Neural progenitor cell (in vitro differentiated cells): ENCODE results near the gene STAT5B.

ENCODE experiments used
- EZH2 ChIP-seq: fragments of 200-600 bp; sonication (generic); IDR thresholded peaks from 2 replicates; pipeline ENCODE4 v1.6.1; 2017; ENCODE audit warnings: antibody characterized with exemption, mild to moderate bottlenecking, moderate library complexity
- TF ChIP-seq, protein P1 (sequence below): fragments of 200-600 bp; sonication (generic); IDR thresholded peaks from 2 replicates; pipeline ENCODE4 v1.5.1; 2017; ENCODE audit warnings: antibody characterized with exemption, mild to moderate bottlenecking

DNA sequence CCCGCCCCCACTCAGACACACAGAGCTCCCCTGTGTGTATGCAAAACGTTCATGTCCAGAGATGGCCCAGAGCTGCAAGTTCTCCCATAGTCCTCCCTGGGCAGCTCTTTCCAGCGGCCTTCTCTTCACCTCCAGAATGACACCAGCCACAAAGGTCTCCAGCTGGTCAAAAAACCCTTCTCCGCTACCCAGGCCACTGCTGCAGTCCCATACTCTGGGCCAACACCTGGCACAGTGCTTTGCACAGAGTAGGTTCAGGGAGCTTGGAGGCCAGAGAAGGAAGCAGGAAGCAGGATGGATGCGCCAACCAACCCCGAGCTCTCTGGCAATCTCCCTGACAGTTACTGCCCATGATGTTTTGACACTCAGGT is 1.1 kb upstream of the STAT5B start:
- TF ChIP-seq, protein P1, sequence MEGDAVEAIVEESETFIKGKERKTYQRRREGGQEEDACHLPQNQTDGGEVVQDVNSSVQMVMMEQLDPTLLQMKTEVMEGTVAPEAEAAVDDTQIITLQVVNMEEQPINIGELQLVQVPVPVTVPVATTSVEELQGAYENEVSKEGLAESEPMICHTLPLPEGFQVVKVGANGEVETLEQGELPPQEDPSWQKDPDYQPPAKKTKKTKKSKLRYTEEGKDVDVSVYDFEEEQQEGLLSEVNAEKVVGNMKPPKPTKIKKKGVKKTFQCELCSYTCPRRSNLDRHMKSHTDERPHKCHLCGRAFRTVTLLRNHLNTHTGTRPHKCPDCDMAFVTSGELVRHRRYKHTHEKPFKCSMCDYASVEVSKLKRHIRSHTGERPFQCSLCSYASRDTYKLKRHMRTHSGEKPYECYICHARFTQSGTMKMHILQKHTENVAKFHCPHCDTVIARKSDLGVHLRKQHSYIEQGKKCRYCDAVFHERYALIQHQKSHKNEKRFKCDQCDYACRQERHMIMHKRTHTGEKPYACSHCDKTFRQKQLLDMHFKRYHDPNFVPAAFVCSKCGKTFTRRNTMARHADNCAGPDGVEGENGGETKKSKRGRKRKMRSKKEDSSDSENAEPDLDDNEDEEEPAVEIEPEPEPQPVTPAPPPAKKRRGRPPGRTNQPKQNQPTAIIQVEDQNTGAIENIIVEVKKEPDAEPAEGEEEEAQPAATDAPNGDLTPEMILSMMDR = no peak
- TF ChIP-seq EZH2 = no peak
